ENCODE data around the gene CALHM3.

- no peak for TF ChIP-seq POLR2A (IDR thresholded peaks at IDR 0.05)
- TF ChIP-seq CTCF (IDR thresholded peaks at IDR 0.05): no peak
Observed at GRCh38 chr10:103466734-103467133, 12.3 kb downstream of the CALHM3 start.
